ENCODE data around the gene AGMO.
A peak's percentile ranks its signal among the peaks of the same experiment; 100 is the strongest.

Gene AGMO

DNA sequence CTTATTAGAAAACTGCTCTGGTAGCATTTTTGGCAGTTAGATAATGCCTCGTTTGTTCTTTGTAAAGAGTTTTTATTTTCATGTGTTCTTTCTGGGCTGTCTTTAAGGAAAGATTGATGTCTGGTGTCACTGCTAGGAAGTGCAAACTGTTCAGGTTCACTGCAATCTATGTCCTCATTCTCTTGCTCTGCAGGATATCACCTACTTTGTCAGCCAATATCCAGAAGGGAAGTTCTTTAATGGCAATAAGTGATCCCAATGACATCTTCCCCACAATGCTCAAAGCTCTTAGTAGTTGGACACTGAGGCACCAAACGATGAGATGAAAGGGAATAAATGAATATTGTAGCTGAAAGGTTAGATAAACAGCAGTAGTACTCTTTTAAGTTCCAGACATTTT lies 115.1 kb downstream of the AGMO start:
- DNase-seq = no peak

DNA sequence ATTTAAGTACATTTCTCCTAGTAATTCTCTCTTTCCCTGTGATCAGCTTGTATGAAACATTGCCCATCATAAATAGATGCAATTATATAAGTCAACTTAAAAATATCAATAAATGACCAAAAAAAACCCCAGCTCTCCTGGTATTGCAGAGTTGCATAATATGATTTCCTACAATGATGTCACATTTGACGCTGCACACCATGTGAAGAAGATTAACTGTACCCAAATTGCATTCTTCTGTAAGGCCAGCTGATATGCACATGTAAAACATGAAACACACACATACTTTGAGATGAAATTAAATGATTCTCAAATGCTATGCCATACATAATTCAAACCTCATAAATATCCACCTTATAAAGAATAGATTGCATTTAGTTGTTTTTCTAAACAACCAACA lies 115.5 kb downstream of the AGMO start:
- DNase-seq = no peak

DNA sequence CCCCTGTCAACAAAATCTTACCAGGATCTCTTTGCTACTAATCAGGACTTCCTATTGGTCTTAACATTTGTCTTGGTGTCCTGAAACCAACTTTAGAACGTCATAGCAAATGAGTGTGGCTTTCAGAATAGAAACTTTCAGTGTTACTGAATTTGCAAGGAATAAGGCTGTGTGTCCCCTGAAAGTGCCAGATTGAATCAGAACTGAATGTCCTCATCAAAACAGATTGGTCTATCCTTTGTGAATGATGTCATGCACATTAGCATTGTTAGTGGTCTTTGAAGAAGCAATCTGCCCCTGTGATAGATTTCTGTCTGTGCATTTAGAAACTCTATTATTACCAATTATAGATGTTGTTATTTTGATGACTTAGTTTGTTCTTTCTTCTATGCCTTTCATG lies 119.9 kb downstream of the AGMO start:
- no peak for DNase-seq

DNA sequence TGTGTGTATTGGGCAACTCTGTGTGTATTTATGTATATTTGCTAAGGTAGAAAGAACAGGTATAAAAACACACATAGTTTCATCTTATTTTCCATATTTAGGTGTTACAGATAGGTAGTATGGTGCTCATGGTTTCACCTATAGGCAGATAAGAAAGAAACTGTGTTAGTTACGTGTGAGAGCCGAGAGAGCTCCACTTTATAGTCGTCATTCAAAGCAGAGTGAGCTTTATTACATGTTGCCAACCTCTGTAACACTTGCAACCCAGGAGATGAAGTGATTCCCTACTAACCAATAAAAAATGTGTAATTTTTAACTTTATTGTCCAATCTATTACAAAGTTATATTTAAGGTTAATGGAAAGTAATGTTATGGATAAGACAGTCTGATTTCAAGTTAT lies 121.3 kb downstream of the AGMO start:
- DNase-seq = no peak

DNA sequence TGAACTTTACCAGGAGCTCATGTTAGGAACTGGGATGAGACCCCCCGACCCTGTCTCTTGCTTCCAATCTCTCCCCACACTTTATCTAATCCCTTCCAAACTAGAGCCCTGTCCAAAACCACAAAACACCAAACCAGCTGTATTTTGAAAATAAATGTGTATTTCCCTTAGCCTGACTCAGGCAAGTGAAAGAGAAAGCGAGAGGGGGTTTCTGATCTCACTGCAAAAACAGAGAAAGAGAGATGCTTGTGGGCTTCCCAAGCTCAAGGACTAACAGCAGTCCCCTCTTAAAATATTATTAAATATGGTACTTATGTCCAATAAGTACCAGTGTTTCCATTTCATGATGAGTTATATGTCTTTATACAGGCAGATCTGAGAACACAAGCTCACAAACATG lies 122.0 kb downstream of the AGMO start:
- DNase-seq = no peak

DNA sequence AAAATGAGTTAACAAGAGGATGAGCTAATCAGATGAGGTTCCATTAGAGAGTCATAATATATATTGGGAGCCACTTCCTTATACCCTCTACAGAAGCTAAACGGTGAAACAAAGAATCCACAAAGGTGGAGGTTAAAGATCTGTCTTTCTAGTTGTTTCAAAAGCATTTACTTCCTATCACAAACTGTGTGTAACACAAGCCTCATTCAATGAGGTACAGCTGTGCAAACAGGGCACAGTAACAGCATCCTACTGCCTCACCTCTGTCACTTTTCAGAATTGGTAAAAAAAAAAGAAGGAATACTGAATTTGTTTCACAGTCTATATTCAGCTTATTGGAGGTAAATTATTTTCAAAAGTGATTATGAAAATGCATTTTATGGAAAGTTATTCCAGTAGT lies 128.7 kb downstream of the AGMO start:
- DNase-seq = no peak

DNA sequence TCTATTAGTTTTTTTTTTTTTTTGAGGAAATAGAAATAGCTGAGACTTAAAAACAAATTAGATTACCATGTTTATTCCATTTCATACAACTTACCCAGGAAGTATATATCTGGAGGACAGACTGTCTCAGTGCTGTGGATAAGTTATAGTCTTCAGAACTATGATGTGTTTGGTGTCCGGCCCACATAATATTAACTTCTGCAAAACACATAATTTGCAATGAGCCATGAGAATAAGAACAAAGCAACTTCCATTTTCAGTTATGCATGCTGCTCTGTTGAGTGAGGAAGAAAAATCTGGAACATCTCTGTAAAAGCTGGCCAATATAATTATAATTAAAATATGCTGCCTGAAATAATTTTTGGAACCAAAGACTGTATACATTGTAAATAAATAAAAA lies 130.9 kb downstream of the AGMO start:
- no peak for DNase-seq

DNA sequence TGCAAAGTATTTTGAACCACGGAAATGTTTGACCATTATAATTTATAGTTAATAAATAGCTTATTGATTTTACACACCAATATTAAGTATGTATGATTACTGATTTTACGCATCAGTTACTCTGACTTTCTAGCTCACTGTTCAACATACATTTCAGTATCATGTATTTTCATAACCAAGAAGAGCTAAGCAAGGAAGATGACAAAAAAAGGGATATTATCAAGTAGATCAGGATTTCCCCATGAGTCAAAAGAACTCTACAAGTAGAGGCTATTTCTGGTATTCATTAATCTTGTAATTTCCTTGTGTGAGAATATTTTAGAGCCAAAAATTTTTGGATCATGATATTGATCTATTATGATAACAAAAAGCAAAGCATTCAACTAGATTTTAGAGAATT lies 131.6 kb downstream of the AGMO start:
- no peak for DNase-seq

DNA sequence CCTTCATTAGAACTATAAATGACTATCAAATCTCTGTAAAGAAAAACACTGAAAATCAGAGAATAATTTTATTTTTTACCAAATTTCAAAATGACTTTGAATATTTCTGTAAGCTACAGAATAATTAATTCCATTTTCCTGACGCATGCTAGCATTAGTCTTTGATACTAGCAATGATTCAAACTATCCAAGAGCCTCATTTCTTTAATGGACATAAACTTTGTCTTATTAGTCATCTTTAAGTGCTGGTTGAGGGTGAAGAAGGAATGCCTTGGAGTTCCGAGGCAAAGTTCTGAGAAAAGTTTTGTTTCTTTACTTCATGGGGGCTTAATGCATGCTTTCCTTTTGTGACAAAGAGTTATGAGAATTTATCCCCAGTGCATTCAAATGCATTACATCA lies 137.3 kb downstream of the AGMO start:
- no peak for DNase-seq

DNA sequence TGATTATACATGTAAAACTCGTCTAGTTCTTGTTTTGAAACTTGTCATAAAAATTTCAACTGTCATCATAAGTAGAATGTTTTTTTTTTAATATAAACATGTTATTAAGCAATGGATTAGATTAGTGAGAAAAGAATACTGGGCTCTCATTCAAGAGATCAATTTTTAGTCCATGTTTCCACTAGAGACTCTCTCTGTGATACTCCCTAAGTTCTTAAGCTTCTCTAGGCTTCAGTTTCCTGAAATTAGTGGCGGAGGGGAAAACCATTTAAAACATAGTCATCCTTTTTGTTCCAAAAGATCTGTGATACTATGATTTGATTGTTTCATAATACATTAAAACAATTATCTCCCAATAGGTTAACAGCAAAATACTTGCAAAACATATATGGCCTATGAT lies 142.2 kb downstream of the AGMO start:
- no peak for DNase-seq

DNA sequence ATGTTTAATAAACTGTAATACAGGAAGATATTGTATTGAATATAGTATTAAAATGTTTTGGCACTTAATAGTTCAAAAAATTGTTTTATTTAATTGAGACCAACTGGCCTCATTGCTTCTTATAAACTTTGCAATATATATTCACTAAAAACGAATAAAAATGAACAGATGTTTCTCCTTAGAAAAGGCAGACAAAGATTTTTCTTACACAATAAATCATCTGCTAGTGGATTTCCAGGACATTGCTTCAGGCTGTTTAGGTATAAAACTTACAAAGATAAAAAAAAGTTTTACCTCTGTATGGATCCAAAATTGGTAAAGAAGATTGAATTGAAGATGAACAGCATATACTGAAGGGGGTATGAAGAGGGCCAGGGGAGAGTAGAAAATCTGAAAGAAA lies 143.6 kb downstream of the AGMO start:
- DNase-seq = no peak

DNA sequence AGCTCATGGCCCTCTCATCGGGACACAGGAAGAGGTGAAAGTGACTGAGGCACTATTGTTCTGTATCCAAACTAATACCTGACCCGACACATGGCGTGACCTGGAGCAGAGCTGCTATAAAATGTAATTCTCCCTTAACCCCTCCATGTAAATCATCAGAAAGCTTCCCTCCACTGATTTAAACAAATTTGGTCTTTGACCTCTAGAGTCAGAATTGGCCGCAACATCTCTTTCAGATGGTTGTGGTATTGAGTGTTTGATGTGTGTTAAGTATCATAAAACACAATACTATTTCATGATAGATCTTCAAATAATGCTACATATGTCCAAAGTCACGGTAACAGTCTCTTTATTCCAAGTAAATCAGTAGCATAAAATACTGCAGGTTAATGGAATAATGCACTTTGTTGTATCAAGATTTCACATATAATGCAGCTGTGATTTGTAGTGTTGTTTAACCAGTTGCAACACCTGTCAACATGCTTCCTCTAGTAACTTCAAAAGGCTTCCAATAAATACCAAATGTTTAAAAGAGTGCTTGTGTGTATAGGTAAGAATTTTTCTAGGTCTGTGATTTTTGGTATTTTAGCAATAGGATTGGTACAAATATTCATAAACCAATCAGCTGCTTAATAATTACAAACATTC lies 144.3 kb downstream of the AGMO start:
- DNase-seq = no peak

DNA sequence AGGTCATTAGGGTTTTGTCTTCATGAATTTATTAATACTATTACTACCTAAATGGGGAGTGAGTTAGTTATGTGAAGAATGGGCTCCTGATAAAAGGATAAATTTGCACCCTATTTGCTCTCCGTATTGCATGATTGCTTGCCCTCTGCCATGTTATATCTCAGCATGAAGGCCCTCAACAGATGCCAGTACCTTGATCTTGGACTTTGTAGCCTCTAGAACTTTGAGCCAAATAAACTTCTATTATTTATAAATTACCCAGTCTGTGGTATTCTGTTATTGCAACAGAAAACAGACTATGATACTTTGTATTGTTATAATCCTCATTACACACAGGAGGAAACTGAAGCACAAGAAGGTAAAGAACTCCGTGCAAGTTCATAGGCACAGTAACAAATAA lies 150.8 kb downstream of the AGMO start:
- no peak for DNase-seq

DNA sequence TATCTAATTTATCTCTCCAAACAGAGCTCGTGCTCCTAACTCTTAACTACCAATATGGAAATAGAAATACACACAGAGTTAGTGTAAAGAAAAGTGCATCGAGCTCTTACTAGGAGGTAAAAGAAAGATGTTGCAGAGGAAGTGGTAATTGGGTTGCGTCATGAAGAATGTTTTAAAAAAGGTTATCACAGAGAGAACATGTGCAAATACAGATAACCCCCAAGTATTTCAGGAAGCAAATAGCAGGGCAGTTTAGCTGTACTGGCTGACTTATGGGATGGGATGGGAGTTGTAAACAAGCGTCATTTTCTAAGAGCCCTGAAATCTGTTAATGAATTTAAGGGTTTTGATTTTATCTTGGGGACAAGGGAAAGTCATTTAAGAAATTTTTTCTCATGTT lies 153.9 kb downstream of the AGMO start:
- DNase-seq = peak; percentile 40 to 48

DNA sequence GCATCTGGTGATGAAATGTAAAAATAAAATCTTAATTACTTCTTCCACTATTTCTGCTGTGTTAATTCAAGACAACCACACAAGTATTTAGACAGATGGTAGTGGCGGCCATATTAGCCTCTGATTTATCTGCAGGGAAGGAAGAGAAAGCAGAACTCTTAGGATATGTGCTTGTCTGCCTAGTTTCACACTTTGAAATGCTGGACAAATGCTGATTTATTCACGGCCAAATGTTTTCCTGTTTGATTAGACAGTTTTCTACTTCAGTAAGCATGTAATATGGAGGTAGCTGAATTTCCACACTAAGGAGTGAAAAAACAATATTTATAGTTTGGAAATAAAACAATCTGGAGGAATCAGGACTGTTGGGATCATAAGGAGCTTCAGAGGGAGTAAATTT lies 158.1 kb downstream of the AGMO start:
- DNase-seq = no peak

DNA sequence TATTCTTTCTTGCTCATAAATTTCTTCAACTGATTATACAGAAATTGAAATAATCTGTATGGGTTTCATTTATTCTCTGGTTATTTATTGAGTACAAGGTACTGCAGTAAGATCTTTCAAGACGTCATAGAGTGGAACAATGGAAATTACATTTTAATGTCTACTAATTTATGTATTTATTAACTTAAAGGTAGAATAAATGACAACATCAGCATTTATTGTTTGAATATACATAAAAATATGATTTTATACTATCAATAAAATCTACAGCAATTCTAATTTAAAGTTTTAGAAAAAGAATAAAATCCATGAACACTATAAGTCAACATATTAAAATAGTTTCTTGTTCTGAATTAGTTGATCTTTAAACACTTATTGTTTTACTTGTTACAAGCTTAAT lies 158.5 kb downstream of the AGMO start:
- DNase-seq = no peak

DNA sequence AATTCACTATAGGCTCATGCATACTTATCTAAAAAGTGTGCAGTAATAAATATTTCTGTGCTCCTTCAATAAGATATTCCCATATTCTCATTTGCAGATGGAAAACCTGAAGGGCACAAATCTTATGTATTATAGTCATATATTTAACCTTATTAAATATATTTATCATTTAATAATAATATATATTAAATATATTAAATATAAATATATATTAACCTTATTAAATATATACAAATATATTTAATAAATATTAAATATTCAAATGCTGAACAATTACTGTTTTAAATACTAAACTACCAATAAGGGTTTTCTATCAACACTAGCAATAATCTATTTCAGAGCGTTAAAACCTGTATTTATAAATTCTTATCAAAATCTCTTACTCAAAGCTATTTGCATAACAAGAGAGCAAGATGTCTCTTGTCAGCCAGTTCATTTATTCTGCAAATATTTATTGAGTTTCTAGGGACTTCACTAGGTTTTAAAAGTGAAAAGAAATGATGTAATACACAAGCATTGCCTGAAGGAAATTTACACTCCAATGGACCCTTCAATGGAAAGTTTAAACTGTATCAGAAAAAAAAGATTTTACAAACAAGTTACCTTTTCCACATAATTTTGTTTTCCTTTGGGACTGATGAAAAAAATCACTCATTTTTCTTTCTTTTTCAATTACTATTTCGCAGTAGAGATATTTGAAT lies 159.2 kb downstream of the AGMO start:
- no peak for DNase-seq

DNA sequence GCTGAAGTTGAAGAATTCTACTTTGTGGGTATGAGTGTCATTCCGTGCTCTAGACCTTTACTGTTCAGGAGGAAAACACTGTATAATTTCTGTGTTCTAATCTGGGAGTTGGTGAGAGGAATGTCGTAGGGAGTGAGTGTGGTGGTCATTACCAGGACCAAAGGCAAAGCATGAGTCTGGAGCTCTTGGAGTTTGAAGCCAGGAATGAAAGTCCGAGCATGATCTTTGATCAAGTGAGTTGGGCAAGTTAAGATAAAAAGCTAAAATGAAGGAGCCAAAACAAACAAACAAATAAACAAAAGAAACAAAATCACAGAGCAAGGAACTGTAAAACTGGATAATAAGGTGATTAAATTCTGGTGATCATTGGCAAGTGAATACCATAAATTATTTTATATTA lies 161.4 kb downstream of the AGMO start:
- DNase-seq = no peak

DNA sequence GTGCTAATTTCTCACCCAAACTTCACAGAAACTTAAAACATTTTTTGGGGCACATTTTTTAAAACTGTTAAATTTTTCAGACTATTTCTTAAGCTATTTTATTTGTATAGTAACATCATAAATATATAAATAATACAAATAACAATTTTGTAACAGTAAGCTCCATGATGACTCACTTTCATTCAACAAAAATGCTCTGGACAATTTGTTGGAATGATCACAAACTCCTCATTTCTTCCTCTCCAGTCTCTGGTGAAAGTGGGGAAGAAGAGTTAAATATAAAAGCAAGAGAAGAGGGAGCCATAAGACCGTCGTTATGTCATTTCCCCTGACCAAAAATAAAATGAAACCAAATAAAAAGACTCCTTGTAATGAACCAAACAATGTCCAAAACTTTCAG lies 162.4 kb downstream of the AGMO start:
- no peak for DNase-seq

DNA sequence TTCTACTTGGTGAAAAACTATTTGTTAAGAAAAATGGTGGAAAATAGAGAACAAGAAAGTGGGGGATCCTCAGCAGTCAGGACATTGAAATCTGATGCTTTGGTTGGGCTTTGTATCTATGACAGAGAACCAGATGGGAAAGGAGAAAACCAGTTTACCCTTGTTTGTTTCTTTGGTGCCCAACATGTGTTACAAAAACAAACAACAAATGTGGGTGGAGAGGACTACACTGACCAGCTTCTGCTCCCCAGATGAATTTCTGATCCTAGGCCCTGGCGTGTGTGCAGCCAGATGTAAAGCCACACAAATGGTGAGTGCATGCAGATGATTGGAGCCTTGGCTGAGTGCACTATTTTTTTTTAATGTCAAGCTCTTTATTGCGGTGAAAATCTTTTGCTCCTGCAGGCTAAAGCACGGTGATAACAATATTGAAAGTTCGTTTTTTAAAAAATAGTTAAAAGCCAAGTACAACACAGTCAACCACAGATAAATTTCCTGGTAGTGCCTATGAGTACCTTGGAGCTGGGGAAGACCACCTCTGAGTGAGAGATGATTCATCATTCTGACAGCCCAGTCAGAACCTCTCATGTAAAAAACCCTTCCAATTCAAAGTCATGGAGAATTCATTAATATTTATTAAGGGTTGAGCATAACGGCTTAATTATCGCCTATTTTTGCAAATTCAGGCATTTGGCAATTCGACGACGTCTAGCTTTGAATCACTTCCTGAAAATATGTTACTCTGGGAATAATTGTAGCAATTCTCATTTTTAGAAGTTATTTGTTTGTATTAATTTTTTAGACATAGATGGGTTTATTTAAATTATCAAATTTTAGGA lies 163.7 kb downstream of the AGMO start:
- DNase-seq = no peak

DNA sequence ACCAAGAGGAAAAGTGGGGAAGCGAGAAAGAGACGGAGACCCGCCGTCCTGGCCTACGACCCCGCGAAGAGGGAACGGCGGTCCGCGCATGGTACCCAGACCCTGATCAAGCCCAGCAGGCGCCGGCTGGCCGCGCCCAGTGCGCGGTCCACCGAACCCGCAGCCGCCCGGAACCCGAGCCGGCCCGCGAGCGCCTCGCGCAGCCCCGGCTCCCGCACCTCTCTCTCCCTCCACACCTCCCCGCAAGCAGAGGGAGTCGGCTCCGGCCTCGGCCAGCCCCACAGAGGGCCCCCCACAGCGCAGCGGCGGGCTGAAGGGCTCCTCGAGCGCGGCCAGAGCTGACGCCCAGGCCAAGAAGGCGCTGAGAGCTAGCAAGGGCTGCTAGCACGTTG lies 164.7 kb downstream of the AGMO start:
- no peak for DNase-seq

DNA sequence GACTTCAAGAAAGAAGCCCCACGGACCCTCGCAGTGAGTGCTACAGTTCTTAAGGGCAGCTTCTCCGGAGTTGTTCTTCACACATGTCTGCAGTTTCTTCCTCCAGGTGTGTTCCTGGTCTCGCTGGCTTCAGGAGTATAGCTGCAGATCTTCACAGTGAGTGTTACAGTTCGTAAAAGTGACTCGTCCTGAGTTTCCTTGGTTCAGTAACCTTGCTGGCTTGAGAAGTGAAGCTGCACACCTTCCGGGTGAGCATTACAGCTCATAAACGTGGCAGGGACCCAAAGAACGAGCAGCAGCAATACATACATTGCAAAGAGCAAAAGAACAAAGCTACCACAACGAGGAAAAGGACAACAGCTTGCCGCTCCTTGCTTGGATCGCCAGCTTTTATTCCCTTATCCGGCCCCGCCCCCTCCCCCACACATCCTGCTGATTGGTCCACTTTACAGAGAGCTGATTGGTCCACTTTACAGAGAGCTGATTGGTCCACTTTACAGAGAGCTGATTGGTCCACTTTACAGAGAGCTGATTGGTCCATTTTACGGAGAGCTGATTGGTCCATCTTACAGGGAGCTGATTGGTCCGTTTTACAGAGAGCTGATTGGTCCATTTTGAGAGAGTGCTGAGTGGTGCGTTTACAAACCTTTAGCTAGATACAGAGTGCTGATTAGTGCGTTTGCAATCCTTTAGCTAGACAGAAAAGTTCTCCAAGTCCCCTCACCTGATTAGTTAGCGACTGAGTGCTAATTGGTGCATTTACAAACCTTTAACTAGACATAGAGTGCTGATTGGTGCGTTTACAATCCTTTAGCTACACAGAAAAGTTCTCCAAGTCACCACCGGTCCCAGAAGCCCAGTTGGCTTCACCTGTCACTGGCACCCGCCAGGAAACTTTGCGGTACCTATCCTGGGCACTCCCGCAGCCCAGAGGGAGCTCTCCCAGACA lies 165.3 kb downstream of the AGMO start:
- DNase-seq = no peak

DNA sequence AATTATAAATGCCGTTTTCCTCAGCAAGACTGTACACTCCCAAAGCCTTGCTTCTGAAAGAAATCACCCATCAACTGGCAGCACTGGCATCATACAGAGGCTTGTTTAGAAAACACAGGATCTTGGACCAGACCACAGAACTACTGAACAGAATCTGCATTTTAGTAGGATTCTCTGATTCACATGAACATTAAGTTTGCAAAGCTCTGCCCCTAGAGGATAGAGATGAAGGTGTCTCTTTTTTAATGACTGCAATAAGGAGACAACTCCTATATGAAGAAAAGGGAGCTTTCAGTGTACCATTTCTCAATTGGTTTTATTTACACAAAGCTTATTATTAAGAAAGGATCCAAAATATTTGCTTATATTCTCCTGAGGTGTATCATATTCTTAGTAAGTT lies 172.7 kb downstream of the AGMO start:
- no peak for DNase-seq
